Tibial artery (tissue), 4 donors: ENCODE data around the gene EZR.

Source experiments
- DNase-seq, 2 donors: peaks; one replicate each; pipeline ENCODE4 v3.0.0-alpha.2; 2019
- H3K27ac ChIP-seq, 2 donors: fragments of 200-600 bp; sonication (generic) in 1 of 2; 1 replicate in 1 of 2; 2 replicates in 1 of 2; pipeline ENCODE4 v1.5.1; 2018 to 2019; ENCODE audit warnings: mild to moderate bottlenecking in 1 of 2
- H3K27me3 ChIP-seq, 2 donors: fragments of 200-600 bp; sonication (generic) in 1 of 2; one replicate each; pipeline versions ENCODE4 v1.5.1 to v1.6.0; 2016 to 2019
- H3K36me3 ChIP-seq, 3 donors: fragments of 200-600 bp; sonication (generic) in 2 of 3; one replicate each; pipeline ENCODE4 v1.5.1; 2016 to 2019; ENCODE audit warnings: mild to moderate bottlenecking in 2 of 3
- H3K4me1 ChIP-seq, 4 donors: fragments of 200-600 bp; sonication (generic) in 2 of 4; 1 replicate in 3 of 4; 2 replicates in 1 of 4; pipeline ENCODE4 v1.5.1; 2016 to 2019
- H3K4me3 ChIP-seq, 2 donors: fragments of 200-600 bp; sonication (generic) in 1 of 2; 1 replicate in 1 of 2; 2 replicates in 1 of 2; pipeline ENCODE4 v1.5.1; 2018 to 2019; ENCODE audit warnings: mild to moderate bottlenecking in 2 of 2
- H3K9me3 ChIP-seq, 3 donors: fragments of 200-600 bp; sonication (generic) in 1 of 3; one replicate each; pipeline ENCODE4 v1.5.1; 2016 to 2019
- CTCF ChIP-seq, 2 experiments: fragments of 200-600 bp in 1 of 2; fragments of 450-650 bp in 1 of 2; IDR thresholded peaks; one replicate each; pipeline ENCODE4 v1.5.1; 2017 to 2019; ENCODE audit warnings: antibody characterized with exemption in 2 of 2, mild to moderate bottlenecking in 1 of 2, moderate library complexity in 1 of 2
- intact Hi-C: fragments of 100-400 bp; cut with DNase I; formaldehyde crosslinking; loops from one replicate; pipeline ENCODE4 v1.15.0; 2023; ENCODE audit warnings: low total_unique reads

EZR gene

GRCh38 chr6:158761746-158762145 is 57.4 kb downstream of the EZR start:
- intact Hi-C loops, result no loop called here
- Histone ChIP-seq H3K27ac (no peak overlapping the region), H3K9me3 (no peaks in the 10 kb centered on the region), H3K36me3 (peaks cover 2 to 35% (median 20%) of the 10 kb centered on the region in 3 donors), H3K27me3 (no peaks in the 10 kb centered on the region), H3K4me1 (no peaks in the 10 kb centered on the region), H3K4me3 (no peak overlapping the region)
- DNase-seq, result peak in 1 of 2 donors; percentile 47
- no peak for TF ChIP-seq CTCF (IDR thresholded peaks at IDR 0.05)

- Histone ChIP-seq H3K36me3 (peaks cover 0 to 24% (median 11%) of the 10 kb centered on the region in 3 donors), H3K27me3 (no peaks in the 10 kb centered on the region), H3K27ac (no peak overlapping the region), H3K4me3 (no peak overlapping the region), H3K9me3 (no peaks in the 10 kb centered on the region), H3K4me1 (no peaks in the 10 kb centered on the region)
- intact Hi-C loops, result no loop called here
- no peak for TF ChIP-seq CTCF (IDR thresholded peaks at IDR 0.05)
- peak in 1 of 2 donors; percentile 47 for DNase-seq
Observed at GRCh38 chr6:158760618-158761250, 58.4 kb downstream of the EZR start.

GRCh38 chr6:158759966-158760617 is 59.1 kb downstream of the EZR start:
- Histone ChIP-seq H3K27ac (no peak overlapping the region), H3K4me1 (no peaks in the 10 kb centered on the region), H3K9me3 (no peaks in the 10 kb centered on the region), H3K27me3 (no peaks in the 10 kb centered on the region), H3K36me3 (peaks cover 0 to 18% (median 5%) of the 10 kb centered on the region in 3 donors), H3K4me3 (no peak overlapping the region)
- peak in 1 of 2 donors; percentile 44 for DNase-seq
- TF ChIP-seq CTCF (IDR thresholded peaks at IDR 0.05), result no peak
- intact Hi-C loops, result no loop called here

- Histone ChIP-seq H3K27me3 (no peaks in the 10 kb centered on the region), H3K27ac (no peak overlapping the region), H3K4me3 (no peak overlapping the region), H3K36me3 (peaks cover 0 to 7% (median 0%) of the 10 kb centered on the region in 3 donors), H3K4me1 (no peaks in the 10 kb centered on the region), H3K9me3 (no peaks in the 10 kb centered on the region)
- intact Hi-C loops, result no loop called here
- no peak for TF ChIP-seq CTCF (IDR thresholded peaks at IDR 0.05)
- DNase-seq, result no peak
Observed at GRCh38 chr6:158758941-158759479, 60.2 kb downstream of the EZR start.

GRCh38 chr6:158758451-158758860 is 60.7 kb downstream of the EZR start:
- Histone ChIP-seq H3K27ac (no peak overlapping the region), H3K36me3 (peaks cover 0 to 7% (median 0%) of the 10 kb centered on the region in 3 donors), H3K27me3 (no peaks in the 10 kb centered on the region), H3K9me3 (no peaks in the 10 kb centered on the region), H3K4me3 (no peak overlapping the region), H3K4me1 (no peaks in the 10 kb centered on the region)
- intact Hi-C loops, result no loop called here
- DNase-seq, result no peak
- TF ChIP-seq CTCF (IDR thresholded peaks at IDR 0.05), result no peak
